HEK293 (cell line): ENCODE results near the gene NCAPG2.
A peak's percentile ranks its signal among the peaks of the same experiment; 100 is the strongest.

Experiments
- CTCF ChIA-PET: fragments of 350-600 bp; formaldehyde crosslinking; extraction: SDS; loops from one replicate; lab custom pipeline; 2021; ENCODE audit warnings: antibody characterized with exemption; lab: Yijun Ruan, JAX
- POLR2A ChIA-PET: fragments of 300-600 bp; formaldehyde crosslinking; extraction: SDS; loops from one replicate; lab custom pipeline; 2020; ENCODE audit warnings: antibody characterized with exemption, inconsistent platforms; lab: Yijun Ruan, JAX
- H3K27ac ChIP-seq: fragments of 200-500 bp; sonication (Bioruptor generic); 2 replicates; pipeline ENCODE4 v1.5.1; 2014; ENCODE audit warnings: low read depth, low read length, control low read depth, inconsistent platforms; ENCODE audit errors: extremely low read depth
- H3K36me3 ChIP-seq, 2 experiments: fragments of 200-500 bp in 1 of 2; sonication (Bioruptor generic) in 1 of 2; 1 replicate in 1 of 2; 2 replicates in 1 of 2; pipeline ENCODE4 v1.5.1; 2014 to 2017; ENCODE audit warnings: inconsistent platforms in 2 of 2, low read length in 2 of 2; ENCODE audit not compliant: control insufficient read depth in 2 of 2, insufficient read depth in 1 of 2
- H3K4me1 ChIP-seq: fragments of 200-500 bp; sonication (Bioruptor generic); 2 replicates; pipeline ENCODE4 v1.5.1; 2014; ENCODE audit warnings: mild to moderate bottlenecking, low read length, inconsistent platforms; ENCODE audit not compliant: control insufficient read depth, insufficient read depth
- H3K4me3 ChIP-seq: 2 replicates; pipeline ENCODE4 v1.5.1; 2011; ENCODE audit warnings: low read depth, mild to moderate bottlenecking, control low read depth, low read length, moderate library complexity
- H3K9me3 ChIP-seq: fragments of 200-500 bp; sonication (Bioruptor generic); 2 replicates; pipeline ENCODE4 v1.5.1; 2014; ENCODE audit warnings: low read depth, low read length, inconsistent platforms; ENCODE audit not compliant: control insufficient read depth, insufficient read depth
- ATF2 ChIP-seq: fragments of 450-650 bp; formaldehyde crosslinking; IDR thresholded peaks from 2 replicates; pipeline ENCODE4 v1.5.1; 2016; ENCODE audit warnings: missing biosample characterization, missing genetic modification characterization, low read depth
- GFI1B ChIP-seq: fragments of 450-650 bp; formaldehyde crosslinking; IDR thresholded peaks from 2 replicates; pipeline ENCODE4 v1.5.1; 2016; ENCODE audit warnings: missing biosample characterization, missing genetic modification characterization
- PATZ1 ChIP-seq: fragments of 450-650 bp; formaldehyde crosslinking; IDR thresholded peaks from 2 replicates; pipeline ENCODE4 v1.5.1; 2016; ENCODE audit warnings: missing biosample characterization, missing genetic modification characterization
- TRIM28 ChIP-seq: IDR thresholded peaks from 2 replicates; pipeline ENCODE4 v1.6.1; 2011; ENCODE audit warnings: low read length, control low read depth, borderline replicate concordance
- ZBTB21 ChIP-seq: fragments of 450-650 bp; formaldehyde crosslinking; IDR thresholded peaks from 2 replicates; pipeline ENCODE4 v1.5.1; 2017; ENCODE audit warnings: missing biosample characterization, missing genetic modification characterization
- ZEB2 ChIP-seq: fragments of 450-650 bp; formaldehyde crosslinking; IDR thresholded peaks from 2 replicates; pipeline ENCODE4 v1.5.1; 2016; ENCODE audit warnings: missing biosample characterization, missing genetic modification characterization
- ZNF184 ChIP-seq: fragments of 450-650 bp; IDR thresholded peaks from 2 replicates; pipeline ENCODE4 v1.5.1; 2018; ENCODE audit warnings: missing biosample characterization, mild to moderate bottlenecking, missing genetic modification characterization
- ZNF266 ChIP-seq: fragments of 450-650 bp; formaldehyde crosslinking; IDR thresholded peaks from 2 replicates; pipeline ENCODE4 v1.5.1; 2016; ENCODE audit warnings: missing biosample characterization, missing genetic modification characterization, low read depth
- ZNF324 ChIP-seq: fragments of 450-650 bp; formaldehyde crosslinking; IDR thresholded peaks from 2 replicates; pipeline ENCODE4 v1.5.1; 2016; ENCODE audit warnings: missing biosample characterization, missing genetic modification characterization
- ZNF335 ChIP-seq: fragments of 450-650 bp; formaldehyde crosslinking; conservative IDR thresholded peaks from 2 replicates; pipeline ENCODE4 v1.5.1; 2016; ENCODE audit warnings: missing biosample characterization, missing genetic modification characterization
- ZNF391 ChIP-seq: fragments of 450-650 bp; formaldehyde crosslinking; IDR thresholded peaks from 2 replicates; pipeline ENCODE4 v1.5.1; 2016; ENCODE audit warnings: low read depth, missing biosample characterization, missing genetic modification characterization, borderline replicate concordance
- ZNF394 ChIP-seq: fragments of 450-650 bp; formaldehyde crosslinking; IDR thresholded peaks from 2 replicates; pipeline ENCODE4 v1.5.1; 2016; ENCODE audit warnings: missing biosample characterization, missing genetic modification characterization, mild to moderate bottlenecking, moderate library complexity, borderline replicate concordance
- ZNF549 ChIP-seq: fragments of 450-650 bp; IDR thresholded peaks from 2 replicates; pipeline ENCODE4 v1.5.1; 2018; ENCODE audit warnings: missing biosample characterization, missing genetic modification characterization, mild to moderate bottlenecking, inconsistent platforms, moderate library complexity
- ZNF654 ChIP-seq: fragments of 450-650 bp; formaldehyde crosslinking; IDR thresholded peaks from 2 replicates; pipeline ENCODE4 v1.5.1; 2016; ENCODE audit warnings: low read depth, missing biosample characterization, missing genetic modification characterization
- ZNF677 ChIP-seq: fragments of 450-650 bp; IDR thresholded peaks from 2 replicates; pipeline ENCODE4 v1.5.0; 2018; ENCODE audit warnings: missing biosample characterization, mild to moderate bottlenecking, missing genetic modification characterization, moderate library complexity
- ZNF747 ChIP-seq: fragments of 450-650 bp; formaldehyde crosslinking; IDR thresholded peaks from 2 replicates; pipeline ENCODE4 v1.5.1; 2016; ENCODE audit warnings: missing biosample characterization, missing genetic modification characterization
- ZNF776 ChIP-seq: fragments of 450-650 bp; formaldehyde crosslinking; IDR thresholded peaks from 2 replicates; pipeline ENCODE4 v1.5.0; 2017; ENCODE audit warnings: missing biosample characterization, missing genetic modification characterization, borderline replicate concordance
- TF ChIP-seq, protein P1 (sequence below): fragments of 450-650 bp; formaldehyde crosslinking; IDR thresholded peaks from 2 replicates; pipeline ENCODE4; 2016; ENCODE audit warnings: missing biosample characterization, missing genetic modification characterization
- TF ChIP-seq, protein P2 (sequence below): fragments of 450-650 bp; IDR thresholded peaks from 2 replicates; pipeline ENCODE4 v1.5.1; 2018; ENCODE audit warnings: missing biosample characterization, missing genetic modification characterization

NCAPG2 gene

GRCh38 chr7:158744070-158744469, 39.5 kb upstream of the NCAPG2 start:
- no peaks in the 10 kb centered on the region for H3K9me3 ChIP-seq
- POLR2A ChIA-PET, result no interaction called here
- H3K36me3 ChIP-seq, result peaks cover 0 to 58% of the 10 kb centered on the region in 2 experiments; a peak in 2 of 3 replicates
- H3K27ac ChIP-seq, result no peak overlapping the region
- no peaks in the 10 kb centered on the region for H3K4me1 ChIP-seq
- CTCF ChIA-PET, result no interaction called here
- H3K4me3 ChIP-seq, result no peak overlapping the region
- TF ChIP-seq ATF2 (tag by site-specific recombination), result 0 out of 2 replicates have a peak, but pooled peaks have one; percentile 6
- TF ChIP-seq ZNF324 (tag by site-specific recombination), result no peak
- TF ChIP-seq ZNF335 (tag by site-specific recombination), result no peak

DNA sequence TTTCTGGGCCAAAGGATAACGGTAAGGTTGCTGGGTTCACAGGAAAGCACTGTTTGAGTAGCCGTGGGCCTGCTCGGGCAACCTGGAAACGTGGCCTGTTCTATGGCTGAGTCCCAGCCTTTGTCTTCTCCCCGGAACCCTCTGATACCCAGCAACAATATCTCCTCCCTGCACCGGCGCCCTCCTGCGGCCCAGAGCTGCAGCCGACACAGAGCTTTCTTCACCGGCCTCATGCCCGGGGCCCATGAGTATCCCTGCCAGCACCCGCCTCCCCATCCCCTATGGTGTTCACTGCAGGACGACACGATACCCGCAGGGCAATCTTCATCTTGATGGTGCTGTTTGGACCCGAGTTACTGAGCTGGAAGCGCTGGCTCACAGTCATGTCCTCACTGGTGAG, 38.6 kb upstream of the NCAPG2 start:
- POLR2A ChIA-PET, result no interaction called here
- H3K27ac ChIP-seq, result no peak overlapping the region
- TF ChIP-seq ZNF677 (tag by site-specific recombination) (no peak), ZNF549 (tag by site-specific recombination) (no peak), TRIM28 (no peak), ZNF747 (no peak), ZNF266 (tag by site-specific recombination) (no peak), ZEB2 (no peak), ZNF184 (tag by site-specific recombination) (no peak), ZNF394 (tag by site-specific recombination) (no peak), GFI1B (tag by site-specific recombination) (no peak), ZNF391 (no peak), ZNF776 (tag by site-specific recombination) (no peak), ZNF654 (no peak), ZBTB21 (tag by site-specific recombination) (no peak), PATZ1 (tag by site-specific recombination) (no peak)
- TF ChIP-seq, protein P1, sequence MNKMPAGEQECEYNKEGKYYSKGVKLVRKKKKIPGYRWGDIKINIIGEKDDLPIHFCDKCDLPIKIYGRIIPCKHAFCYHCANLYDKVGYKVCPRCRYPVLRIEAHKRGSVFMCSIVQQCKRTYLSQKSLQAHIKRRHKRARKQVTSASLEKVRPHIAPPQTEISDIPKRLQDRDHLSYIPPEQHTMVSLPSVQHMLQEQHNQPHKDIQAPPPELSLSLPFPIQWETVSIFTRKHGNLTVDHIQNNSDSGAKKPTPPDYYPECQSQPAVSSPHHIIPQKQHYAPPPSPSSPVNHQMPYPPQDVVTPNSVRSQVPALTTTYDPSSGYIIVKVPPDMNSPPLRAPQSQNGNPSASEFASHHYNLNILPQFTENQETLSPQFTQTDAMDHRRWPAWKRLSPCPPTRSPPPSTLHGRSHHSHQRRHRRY (tag by site-specific recombination), result no peak
- TF ChIP-seq, protein P2, sequence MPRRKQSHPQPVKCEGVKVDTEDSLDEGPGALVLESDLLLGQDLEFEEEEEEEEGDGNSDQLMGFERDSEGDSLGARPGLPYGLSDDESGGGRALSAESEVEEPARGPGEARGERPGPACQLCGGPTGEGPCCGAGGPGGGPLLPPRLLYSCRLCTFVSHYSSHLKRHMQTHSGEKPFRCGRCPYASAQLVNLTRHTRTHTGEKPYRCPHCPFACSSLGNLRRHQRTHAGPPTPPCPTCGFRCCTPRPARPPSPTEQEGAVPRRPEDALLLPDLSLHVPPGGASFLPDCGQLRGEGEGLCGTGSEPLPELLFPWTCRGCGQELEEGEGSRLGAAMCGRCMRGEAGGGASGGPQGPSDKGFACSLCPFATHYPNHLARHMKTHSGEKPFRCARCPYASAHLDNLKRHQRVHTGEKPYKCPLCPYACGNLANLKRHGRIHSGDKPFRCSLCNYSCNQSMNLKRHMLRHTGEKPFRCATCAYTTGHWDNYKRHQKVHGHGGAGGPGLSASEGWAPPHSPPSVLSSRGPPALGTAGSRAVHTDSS (tag by site-specific recombination), result no peak
- no peaks in the 10 kb centered on the region for H3K9me3 ChIP-seq
- peaks cover 0 to 66% of the 10 kb centered on the region in 2 experiments; a peak in 2 of 3 replicates for H3K36me3 ChIP-seq
- CTCF ChIA-PET, result interaction anchor here (0.8 kb wide), 1 partner anchor 10 kb away, joined by 3 read pairs; no protein-coding TSS in a partner anchor
- no peak overlapping the region for H3K4me3 ChIP-seq
- no peaks in the 10 kb centered on the region for H3K4me1 ChIP-seq
